GM19438 (cell line): ENCODE measurements around the gene COL19A1.

Experiments
- ATAC-seq: cut with Tn5 transposase; IDR thresholded peaks from one replicate; pipeline ENCODE4 v1.9.1; 2021; ENCODE audit warnings: low read depth; ENCODE audit not compliant: unreplicated experiment

COL19A1 gene

DNA sequence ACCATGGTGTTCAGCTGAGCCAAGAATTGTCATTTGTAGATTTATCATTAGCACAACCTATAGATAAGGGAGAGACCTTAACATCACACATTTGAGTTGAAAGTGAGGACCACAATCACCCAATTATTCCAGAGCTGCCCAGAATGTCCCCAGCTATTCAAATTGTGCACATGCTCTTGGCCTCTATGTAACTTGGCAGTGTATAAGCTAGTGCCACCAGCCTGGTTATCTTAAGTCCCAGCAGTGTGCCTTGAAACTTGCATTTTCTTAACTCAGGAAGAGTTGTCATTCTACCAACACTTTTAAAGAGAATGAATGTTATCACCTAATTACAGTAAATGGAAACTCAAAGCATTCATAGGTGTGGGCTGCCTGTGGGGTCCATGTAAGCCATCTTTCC lies 245.4 kb downstream of the COL19A1 start:
- ATAC-seq, result no peak

DNA sequence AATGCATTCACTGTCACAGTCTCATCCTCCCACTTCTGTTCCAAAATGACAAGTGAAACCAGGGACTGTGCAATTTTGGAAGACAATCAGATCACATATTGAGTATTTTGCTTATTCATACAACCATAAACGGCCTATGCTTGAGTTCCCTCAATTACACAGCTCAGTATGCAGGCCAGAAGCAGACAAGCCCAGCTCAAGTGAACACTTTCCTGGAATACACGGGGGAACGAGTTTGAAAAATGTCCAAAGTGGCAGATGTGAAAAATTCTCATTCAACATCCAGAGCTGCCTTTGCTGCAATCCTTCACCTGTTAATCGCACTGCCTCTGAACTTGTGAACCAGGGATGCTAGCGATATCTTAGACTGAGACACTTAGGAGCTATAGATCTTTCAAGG lies 246.4 kb downstream of the COL19A1 start:
- ATAC-seq, result no peak

DNA sequence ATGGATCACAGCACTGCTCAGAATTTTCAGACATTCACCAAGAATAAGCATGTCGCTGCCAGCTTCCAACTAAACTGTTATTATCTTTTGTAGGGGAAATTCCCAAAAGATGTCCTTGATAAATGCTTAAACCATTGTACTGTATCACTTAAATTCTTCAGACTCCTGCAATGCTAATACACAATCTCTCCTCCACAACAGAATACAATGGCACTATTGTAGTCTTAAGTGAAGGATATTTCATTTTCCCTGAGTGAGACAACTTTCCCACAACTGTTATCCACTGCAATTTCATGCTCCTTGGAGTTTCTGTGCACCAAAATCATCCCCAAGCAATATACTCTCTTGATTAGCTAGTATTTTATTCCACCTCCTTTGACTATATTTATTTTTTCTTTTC lies 246.8 kb downstream of the COL19A1 start:
- no peak for ATAC-seq

DNA sequence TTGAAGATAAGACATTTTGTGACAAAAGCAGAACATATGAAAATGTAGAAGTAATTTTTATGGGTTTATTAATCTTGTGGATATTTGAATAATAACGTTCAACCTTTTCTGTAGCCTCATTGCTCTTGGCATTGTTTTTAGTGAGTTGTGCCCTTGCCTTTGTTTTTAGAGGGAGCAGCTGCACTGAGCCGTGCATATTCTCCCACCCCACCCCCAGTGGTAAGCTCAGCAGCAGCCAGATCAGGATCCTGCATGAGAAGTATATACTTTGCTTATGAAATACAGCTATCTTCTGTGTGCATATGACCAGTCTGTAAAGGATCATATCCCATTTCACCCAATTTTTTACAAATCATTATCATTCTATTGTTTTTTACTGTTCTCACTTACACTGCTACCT lies 252.3 kb downstream of the COL19A1 start:
- ATAC-seq, result no peak

GRCh38 chr6:70119218-70119835 lies 253.0 kb downstream of the COL19A1 start:
- ATAC-seq, result no peak

- ATAC-seq, result no peak
These were observed 258.1 kb downstream of the COL19A1 start for GRCh38 chr6:70124443-70124842.

GRCh38 chr6:70124882-70125545 lies 258.7 kb downstream of the COL19A1 start:
- ATAC-seq, result no peak

- ATAC-seq, result no peak
These were observed 259.2 kb downstream of the COL19A1 start for GRCh38 chr6:70125602-70126001.

DNA sequence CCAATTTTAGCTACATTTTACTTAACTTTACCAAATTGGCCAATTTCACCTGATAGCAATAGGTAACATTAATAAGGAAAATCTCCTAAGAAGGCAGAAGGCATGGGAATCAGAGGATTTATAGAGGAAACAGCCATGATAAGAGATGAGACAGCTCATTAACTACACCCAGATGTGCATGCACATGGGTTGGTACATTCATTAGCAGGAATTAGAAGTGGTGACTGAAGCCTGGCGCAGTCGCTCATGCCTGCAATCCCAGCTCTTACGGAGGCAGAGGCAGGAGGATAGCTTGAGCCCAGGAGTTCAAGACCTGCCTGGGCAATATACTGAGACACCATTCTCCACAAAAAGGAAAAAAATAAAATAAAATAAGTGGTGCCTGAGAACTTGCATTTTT lies 263.0 kb downstream of the COL19A1 start:
- no peak for ATAC-seq

GRCh38 chr6:70130865-70131264 lies 264.5 kb downstream of the COL19A1 start:
- ATAC-seq, result no peak

DNA sequence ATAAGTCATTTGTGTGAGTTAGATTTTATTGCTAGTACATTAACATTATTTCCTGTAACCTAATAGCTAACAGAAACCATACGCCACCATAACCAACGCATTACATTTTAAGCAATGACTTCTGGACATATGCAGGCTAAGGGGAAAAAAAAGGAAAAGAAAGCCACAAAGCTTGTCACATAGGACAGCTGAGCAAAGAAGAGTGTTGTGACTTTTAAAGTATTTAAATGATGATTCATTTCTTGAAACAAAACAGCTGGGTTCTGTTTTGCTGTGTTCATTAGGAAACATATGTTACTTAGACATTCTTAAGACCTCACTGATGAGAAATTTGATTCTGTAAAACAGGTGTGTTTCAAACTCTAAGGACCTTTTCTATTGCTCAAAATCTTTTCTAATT lies 265.2 kb downstream of the COL19A1 start:
- ATAC-seq, result peak; percentile 85

GRCh38 chr6:70133246-70133645 lies 266.9 kb downstream of the COL19A1 start:
- ATAC-seq, result no peak

- no peak for ATAC-seq
These were observed 268.2 kb downstream of the COL19A1 start for GRCh38 chr6:70134542-70134941.

- ATAC-seq, result no peak
These were observed 269.1 kb downstream of the COL19A1 start for GRCh38 chr6:70135219-70136160.

GRCh38 chr6:70136996-70137395 lies 270.6 kb downstream of the COL19A1 start:
- ATAC-seq, result no peak

GRCh38 chr6:70140496-70140895 lies 274.1 kb downstream of the COL19A1 start:
- ATAC-seq, result no peak

GRCh38 chr6:70142034-70142433 lies 275.7 kb downstream of the COL19A1 start:
- ATAC-seq, result no peak

DNA sequence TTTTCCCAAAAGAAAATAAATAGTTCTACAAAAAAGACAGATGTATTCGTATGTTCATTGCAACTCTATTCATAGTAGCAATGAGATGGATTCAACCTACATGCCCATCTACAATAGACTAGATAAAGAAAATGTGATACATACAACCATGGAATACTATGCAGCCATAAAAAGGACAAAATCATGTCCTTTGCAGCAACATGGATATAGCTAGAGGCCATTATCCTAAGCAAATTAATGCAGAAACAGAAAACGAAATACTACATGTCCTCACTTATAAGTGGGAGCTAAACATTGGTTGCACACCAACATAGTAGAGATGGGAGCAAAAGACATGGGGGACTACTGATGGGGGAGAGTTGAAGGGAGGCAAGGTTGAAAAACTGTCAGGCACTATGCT lies 278.8 kb downstream of the COL19A1 start:
- no peak for ATAC-seq

DNA sequence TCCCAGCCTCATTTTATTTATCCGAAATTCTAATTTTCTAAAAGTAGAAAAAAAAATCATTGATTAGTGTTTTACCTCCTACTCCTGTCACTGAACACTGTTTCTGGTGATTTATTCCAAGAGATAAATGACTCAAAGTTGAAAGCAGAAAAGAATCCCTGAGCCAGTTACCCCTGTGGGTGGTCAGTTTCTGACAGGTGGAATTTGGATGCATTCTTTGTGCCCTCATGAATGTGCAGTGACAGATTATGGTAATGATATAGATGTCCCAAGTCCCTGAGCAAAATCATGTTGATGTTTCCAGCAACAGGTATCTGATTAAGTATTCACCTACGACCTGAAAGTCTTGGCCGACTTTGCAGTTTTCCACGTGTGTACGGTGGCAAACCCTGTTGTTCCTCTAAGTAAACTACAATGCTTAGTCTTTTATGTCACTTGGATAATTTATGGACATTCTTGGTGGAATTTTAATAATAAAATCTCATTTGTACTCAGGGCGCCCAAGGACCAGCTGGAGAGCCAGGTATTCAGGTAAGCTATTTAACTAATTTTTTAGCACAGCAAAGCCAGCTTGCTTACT lies 282.9 kb downstream of the COL19A1 start:
- ATAC-seq, result no peak

DNA sequence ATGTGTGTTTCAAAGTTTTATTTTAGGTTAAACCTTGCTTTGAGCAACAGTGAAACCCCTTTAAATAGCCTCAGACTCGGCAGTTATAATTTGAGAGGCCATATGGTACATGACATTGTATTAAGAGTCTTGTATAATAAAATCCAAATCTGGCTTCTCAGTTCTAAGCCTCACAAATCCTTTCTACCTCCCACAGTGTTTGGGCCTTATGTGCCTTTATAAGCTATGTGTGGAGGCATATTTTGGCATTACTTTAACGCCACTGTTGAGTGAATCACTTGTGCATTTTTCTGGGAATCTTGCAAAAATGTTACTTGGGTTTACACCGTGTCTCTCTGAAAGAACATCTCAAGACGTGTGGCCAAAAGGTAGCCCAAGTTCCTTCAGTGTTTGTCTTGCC lies 284.2 kb downstream of the COL19A1 start:
- ATAC-seq, result no peak

GRCh38 chr6:70151616-70152015 lies 285.3 kb downstream of the COL19A1 start:
- no peak for ATAC-seq
